GM19463 (cell line): Measurements from ENCODE around the gene NCOR2.
"Not testable (repeated sequence)": the region's sequence is repeated elsewhere in the genome, so short reads cannot be mapped to it uniquely, and the experiment has no call there.

Experiments used
- ATAC-seq: cut with Tn5 transposase; IDR thresholded peaks from one replicate; pipeline ENCODE4 v1.9.1; 2021; ENCODE audit warnings: mild to moderate bottlenecking, moderate library complexity; ENCODE audit not compliant: unreplicated experiment

NCOR2 gene

GRCh38 chr12:124601706-124602105 lies 34.3 kb upstream of the NCOR2 start:
- no peak for ATAC-seq

GRCh38 chr12:124599074-124599999 lies 31.9 kb upstream of the NCOR2 start:
- ATAC-seq: no peak

DNA sequence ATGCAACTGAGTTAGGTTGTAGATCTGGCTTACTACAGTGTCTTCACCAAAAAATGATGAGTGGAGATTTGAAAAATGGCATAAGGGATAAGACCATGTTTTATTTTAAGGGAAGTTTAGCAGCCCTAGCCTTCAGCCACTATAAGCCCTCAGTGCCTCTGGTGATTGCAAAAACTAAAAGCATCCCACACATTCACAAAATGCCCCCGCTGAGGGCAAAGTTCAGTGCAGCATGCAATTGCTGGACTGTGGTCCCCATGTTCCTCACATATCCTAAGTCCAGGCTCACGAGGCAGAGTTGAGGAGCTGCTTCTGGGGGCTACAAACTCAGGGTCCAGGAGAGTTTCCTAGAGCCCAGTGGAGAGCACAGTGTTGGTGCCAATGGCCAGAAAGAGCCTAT lies 29.6 kb upstream of the NCOR2 start:
- ATAC-seq: no peak

DNA sequence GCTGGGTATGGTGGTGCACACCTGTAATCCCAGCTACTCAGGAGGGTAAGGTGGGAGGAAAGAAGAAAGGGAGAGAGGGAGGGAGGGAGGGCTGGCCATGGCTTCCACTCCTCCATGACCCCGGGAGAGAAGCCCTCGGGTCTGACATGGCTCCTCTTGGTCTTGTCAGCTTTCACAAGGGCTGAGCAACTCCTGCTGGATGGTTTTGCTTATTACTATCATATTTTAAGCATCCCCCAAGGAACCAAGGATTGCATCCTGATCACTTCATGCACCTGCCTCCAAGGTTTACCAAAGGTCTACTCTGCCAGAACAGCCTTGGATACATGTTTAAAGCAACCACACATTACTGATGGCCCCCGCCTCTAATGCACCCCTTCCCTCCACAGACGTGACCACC lies 28.0 kb upstream of the NCOR2 start:
- no peak for ATAC-seq

GRCh38 chr12:124594851-124595250 lies 27.4 kb upstream of the NCOR2 start:
- ATAC-seq: no peak

DNA sequence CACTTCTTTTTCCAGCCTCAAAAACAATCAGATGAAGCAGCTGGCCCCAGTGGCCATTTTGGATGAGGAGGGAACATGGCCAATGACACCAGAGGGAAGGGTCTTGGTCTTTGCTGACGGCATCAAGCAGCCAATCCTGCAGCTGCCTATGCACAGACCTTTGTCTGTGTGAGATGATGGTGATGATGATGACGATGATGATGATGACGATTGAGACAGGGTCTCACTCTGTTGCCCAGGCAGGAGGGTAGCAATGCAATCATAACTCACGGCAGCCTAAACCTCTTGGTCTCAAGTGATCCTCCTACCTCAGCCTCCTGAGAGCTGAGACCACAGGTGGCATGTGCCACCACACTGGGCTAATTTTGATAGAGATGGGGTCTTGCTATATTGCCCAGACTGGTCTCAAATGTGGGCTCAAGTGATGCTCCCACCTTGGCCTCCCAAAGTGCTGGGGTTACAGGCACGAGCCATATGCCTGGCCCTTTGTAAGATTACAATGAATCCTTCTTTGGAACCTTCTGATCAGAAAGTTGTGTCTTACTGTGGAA lies 26.5 kb upstream of the NCOR2 start:
- no peak for ATAC-seq

DNA sequence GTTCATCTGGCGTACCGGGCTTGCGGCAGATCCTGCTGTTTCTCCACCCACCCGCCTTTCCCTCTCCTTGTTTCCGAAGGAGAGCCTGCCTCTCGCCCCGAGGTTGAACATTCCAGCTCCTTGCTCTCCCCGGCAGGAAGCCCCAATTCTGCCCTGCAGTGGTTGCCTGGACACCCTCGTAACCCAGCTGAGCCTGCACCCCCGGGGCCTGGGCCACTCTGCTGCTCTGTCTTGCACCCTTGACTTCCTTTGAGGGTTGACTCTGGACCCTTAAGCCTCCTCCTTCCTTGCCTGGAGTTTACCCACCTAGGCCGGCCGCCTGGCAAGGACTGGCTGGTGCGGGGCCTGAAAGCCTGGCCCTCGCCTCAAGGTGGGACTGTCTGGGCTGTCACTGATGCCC lies 25.8 kb upstream of the NCOR2 start:
- ATAC-seq: no peak

DNA sequence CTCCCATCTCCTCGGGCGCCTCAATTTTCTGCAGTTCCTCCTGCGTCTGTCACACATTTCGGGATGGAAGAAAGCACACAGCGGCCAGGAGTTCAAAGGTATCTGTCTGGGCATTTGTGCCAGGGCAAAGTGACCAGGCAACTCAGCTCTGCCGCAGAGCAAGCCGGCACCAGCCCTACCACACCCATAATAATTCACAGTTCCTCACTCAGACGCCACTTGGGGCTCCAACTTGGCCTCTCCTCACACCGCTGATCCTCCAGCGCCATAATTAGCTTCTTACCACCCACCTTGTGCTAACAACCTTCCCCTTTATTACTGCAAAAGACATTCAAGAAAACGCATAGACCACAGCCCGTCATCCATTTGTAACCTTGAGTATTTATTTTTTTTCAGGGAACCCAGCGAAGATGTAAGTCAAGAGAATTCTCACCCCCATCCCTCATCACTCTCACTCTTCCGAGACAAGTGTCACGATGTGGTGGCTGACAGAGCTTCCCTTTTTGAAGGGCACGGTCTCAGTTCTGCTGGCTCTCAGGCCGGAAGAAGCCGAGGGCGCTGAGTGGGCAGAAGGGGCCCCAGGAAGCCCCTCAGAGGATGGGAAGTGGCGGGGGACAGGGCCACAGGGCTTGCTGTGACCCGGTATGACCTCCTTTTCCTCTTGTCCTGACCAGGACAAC lies 25.2 kb upstream of the NCOR2 start:
- peak; percentile 72 for ATAC-seq

DNA sequence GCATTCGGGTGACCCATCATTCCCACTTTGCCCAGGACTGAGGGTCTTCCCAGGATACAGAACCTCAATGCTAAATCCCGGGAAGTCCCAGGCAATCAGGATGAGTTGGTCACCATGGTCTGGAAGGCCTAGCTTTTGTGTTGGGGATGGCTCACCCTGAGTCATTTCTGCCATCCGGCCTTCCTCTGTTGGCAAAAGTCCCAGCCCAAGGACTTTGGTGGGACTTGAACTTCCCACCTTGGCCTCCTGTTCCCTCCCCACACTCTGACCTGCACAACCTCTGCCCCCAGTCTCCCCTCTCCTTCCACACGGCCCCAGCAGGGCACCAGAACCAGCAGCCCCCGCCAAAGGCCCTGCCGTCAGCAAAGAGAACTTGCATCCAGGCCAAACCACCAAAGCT lies 24.6 kb upstream of the NCOR2 start:
- no peak for ATAC-seq

GRCh38 chr12:124590447-124590846 lies 23.0 kb upstream of the NCOR2 start:
- no peak for ATAC-seq

- ATAC-seq: no peak
These were observed 21.4 kb upstream of the NCOR2 start for GRCh38 chr12:124588751-124589267.

DNA sequence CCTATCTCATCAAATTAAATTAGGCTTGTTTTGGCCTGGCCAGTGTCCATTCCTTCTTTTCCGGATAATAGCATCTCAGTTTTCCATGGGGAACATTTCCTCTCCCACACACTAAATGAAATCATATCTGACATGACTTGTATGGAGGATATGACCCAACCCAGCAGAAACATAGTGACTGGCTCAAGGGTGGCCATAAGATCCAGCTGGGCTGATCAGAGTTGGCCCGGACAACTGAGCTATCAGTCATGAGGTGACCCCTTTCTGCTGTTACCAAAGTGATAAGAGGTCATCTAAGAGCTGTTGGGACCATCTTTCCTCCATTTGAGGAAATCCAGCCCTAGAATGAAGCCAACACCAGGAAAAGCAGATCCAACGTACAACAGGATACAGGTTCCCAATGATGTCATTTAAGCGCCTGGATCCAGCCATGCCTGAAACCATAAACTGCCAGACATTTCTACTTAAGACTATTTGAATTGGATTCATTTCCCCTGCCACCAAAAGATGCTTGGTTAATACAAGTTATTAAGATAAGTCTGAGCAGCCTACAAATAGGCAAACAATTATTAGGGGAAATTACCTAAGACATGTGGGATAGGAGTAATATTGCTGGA lies 20.7 kb upstream of the NCOR2 start:
- ATAC-seq: no peak

DNA sequence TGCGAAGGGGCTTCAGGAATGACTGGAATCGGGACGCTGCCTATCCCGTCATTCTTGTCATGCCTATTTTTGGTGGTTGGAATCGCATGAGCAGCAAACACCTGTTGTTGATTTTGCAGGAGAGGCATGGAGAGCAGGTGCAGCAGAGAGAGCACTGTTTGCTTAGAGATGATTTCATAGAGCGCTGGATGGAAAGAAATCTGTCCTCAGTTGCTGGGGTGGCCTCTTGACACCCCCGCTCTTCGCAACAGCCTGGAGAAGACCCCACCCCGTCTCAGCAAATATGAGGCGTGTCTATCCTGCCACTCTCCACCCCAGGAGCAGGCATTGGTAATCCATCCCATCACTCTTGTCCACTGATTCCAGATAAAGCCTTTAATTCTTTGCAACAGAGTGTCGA lies 19.3 kb upstream of the NCOR2 start:
- ATAC-seq: no peak

- ATAC-seq: not testable (repeated sequence)
These were observed 17.1 kb upstream of the NCOR2 start for GRCh38 chr12:124584494-124584893.

DNA sequence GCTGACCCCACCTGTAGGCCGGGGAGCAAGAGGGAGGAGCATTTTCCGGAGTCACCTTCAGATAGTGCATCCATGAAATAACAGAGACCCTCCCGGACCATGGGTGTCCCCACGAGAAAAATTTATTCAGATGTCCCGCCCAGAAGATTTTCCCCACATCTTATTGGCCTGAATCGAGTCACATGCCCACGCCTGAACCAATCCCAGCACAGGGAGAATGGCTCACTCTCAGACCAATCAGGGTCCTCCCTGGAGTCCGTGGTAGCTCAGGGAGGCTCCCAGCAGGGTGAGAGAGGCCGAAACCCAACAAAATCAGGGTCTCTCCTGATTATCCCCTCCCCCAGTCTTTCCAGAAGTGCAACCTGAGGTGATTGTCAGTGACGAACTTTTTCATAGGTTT lies 16.4 kb upstream of the NCOR2 start:
- no peak for ATAC-seq

DNA sequence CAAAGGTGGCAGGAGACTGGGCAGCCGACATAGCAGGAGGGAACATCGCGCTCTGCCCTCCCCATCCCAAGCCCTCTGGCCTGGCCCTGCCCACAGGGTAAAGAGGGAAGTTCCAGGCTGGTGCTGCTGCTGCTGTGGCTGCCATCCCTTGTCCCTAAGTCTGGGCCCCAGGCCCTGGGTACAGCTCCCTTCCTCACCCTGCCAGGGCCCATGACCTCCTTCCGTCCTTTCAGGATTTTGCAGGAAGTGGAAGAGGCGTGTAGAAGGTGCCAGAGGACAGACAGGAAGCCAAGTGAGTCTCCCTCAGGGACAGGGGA lies 14.7 kb upstream of the NCOR2 start:
- no peak for ATAC-seq

GRCh38 chr12:124581307-124582107 lies 14.1 kb upstream of the NCOR2 start:
- ATAC-seq: no peak

- no peak for ATAC-seq
These were observed 12.6 kb upstream of the NCOR2 start for GRCh38 chr12:124579921-124580517.

DNA sequence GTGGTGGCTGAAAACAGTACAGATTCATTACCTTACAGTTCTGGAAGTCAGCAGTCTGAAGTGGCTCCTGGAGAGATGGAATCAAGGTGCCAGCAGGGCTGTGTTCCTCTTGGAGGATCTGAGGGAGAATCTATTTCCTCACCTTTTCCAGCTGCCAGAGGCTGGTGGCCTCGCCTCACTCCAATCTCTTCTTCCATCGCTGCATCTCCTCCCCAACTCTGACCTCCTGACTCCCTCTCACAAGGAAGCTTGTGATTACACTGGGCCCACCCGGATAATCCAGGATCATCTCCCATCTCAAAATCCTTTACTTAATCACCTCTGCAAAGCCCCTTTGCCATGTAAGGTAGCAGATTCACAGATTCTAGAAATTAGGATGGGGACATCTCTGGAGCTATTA lies 11.4 kb upstream of the NCOR2 start:
- no peak for ATAC-seq

- no peak for ATAC-seq
These were observed 11.0 kb upstream of the NCOR2 start for GRCh38 chr12:124578445-124578844.
